GM18511 (cell line): ENCODE measurements around the gene CHRNB1.

ENCODE experiments used
- ATAC-seq: cut with Tn5 transposase; IDR thresholded peaks from one replicate; pipeline ENCODE4 v1.9.1; 2021; ENCODE audit warnings: mild to moderate bottlenecking, moderate library complexity; ENCODE audit not compliant: unreplicated experiment

Gene CHRNB1

DNA sequence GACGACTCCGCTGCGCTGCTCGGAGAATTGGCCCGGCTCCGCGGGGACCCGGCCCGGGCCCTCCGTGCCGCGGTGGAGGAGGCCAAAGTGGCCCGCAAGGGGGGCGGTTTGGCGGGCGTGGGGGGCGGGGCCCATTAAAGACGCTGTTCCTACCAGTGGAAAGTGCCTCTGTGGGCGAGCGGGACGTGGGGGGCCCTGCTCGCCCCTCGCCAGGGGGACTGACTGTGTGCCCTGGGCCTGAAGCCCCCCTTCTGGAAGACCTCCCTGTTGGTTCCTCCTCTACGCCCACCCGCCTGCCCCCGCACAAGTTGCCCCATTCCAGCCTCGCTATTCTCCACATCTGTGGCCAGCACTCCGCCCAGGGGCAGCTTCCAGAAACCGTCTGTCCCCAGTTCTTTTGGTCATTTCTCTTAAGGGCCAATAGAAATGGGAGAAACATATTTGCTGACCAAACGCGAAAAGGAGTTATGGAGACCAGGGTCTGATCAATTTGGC lies 7.4 kb upstream of the CHRNB1 start:
- no peak for ATAC-seq

DNA sequence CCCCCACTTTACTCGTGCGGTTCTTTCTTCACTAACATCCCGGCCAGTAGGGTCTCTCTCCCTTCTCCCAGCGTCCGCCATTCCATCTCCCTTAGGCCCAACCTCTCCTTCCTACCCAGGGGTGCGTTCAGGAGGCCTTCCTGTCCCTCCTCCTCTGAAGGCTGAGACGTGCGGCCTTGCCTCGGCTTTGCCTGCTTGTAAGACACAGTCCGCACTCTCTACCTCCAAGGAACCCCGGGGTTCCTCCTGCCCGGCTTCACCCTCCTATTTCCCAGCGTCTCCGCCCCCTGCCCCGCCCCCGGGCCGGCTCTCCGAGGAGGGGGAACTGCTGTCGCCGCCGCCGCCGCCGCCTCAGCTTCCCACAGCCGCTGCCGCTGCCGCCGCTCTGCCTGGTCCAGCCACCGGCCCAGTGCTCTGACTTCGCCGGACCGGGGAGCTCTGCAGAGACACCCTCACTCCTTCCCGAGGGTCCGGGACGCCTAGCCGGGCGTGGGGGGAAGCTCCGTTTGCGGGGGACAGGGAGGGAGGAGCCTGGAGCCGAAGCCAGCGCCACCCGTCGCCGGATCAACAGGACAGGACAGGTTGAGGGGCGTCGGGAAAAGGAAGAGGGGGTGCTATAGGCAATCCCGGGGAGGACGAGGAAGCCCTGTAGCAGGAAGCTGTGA lies 6.8 kb upstream of the CHRNB1 start:
- ATAC-seq: no peak

DNA sequence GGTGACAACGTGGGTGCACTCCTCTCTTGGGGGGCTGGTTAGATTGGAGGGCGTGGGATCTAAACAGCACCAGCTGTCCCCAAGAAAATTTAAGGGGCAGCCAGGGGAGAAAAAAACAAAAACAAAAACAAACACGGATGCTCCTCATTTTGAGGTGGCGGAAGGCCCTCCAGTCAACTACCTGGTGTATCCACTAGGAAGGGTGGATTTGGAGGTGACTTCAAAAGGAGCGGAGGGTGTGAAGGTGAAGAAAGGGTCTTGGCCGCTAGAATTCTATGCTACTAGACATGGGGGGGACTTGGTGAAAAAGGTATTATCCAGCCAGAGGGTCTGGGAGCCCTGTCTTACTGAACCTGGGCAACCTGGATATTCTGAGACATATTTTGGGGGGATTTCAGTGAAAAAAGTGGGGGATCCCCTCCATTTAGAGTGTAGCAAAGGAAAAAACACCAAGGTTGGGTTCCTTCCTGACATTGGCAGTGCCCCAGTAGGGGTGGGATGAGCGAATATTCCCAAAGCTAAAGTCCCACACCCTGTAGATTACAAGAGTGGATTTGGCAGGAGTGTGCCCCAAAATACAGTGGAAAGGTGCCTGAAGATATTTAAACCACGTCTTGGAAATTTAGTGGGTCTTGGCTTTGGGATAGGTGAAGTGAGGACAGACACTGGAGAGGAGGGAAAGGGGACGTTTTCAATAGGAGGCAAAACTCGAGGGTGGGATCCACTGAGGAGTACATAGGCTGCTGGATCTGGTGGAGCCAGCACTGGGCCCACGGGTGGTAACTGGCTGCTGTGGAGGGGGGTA lies 6.0 kb upstream of the CHRNB1 start:
- ATAC-seq: no peak

DNA sequence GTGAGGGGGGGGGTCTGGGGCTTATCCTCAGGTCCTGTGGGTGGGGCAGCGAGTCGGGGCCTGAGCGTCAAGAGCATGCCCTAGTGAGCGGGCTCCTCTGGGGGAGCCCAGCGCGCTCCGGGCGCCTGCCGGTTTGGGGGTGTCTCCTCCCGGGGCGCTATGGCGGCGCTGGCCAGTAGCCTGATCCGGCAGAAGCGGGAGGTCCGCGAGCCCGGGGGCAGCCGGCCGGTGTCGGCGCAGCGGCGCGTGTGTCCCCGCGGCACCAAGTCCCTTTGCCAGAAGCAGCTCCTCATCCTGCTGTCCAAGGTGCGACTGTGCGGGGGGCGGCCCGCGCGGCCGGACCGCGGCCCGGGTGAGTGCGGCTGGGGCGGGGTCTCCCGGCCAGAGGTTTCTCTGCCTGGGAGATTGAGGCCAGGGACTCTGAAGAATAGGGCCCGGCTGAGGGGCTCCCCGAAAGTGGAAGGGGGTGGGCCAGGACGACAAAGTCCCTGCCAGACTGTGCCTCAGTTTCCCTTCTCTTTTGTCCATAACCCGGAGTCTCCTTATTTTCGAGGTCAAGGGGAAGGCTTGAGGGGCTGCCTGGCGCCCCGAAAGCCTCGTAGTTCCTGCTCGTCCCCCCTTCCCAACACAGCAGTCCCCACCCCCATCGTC lies 5.3 kb upstream of the CHRNB1 start, which contains the start of gene FGF11:
FGF11 (plus strand) TSS at position 51 of the 651 bp plus-strand sequence; CDS start at position 160, 109 bp downstream.
- no peak for ATAC-seq

DNA sequence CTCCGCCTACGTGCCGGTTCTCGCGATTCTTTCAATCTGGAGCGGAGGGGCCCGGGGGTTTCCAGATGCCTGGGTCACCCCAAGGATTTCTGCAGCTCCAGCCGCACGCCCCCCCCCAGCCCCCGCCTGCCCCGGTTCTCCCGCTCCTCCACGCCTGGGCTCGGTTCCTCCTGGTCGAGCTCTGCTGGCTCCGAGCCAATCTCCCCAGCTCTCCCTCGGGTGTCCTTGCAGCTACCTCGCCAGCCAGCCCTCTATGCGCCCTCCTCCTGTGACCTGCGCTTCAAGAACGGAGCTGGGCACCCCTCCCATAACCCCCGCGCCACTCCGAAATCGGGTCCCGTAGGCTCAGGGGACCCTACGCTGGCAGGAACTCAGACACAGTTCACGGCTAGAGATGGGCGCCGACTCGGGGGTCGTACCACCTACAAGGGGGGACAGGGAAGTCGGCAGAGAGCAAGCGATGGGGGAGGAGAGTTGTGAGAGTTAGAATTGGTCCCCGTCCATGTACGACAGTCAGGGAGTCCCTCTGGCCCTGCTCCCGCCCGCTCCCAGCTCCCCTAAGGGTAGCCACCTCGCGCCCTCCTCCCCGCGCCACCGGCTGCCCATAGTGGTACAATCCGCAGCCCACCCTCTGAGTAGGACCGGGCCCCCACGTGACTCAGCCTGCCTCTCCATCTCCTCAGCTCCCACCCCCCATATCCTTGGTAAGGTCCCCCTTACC lies 4.6 kb upstream of the CHRNB1 start:
- no peak for ATAC-seq

DNA sequence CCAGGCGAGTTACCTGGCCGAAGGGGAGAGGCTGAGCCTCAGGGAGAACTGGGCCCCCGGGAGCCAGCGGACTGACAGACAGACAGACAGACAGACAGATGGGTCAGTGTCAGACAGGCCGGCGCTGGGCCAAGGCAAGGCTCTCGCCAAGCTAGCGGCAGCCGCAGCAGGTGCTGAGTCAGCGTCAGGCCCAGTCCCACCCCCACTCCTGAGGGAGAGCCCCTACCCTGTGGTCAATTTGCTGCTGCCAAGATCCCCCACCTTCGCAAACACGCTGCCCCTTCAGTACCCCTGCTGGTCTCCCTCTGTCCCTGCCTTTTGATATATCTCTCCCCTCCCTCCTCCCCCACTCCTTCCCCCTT lies 4.0 kb upstream of the CHRNB1 start:
- no peak for ATAC-seq

DNA sequence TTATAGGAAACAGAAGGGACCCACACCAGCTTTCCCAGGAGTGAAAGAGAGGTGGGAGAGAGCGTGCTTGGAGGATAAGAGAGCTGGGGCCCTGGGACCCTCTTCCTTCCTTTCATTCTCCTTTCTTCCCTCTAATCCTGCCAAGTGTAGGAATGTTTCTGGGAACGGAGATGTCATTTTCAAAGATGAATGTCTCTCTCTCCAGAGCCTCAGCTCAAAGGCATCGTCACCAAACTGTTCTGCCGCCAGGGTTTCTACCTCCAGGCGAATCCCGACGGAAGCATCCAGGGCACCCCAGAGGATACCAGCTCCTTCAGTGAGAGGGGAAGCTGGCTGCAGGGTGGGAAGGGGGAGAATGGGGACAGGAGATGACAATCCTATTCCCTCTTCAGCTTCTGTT lies 3.6 kb upstream of the CHRNB1 start:
- no peak for ATAC-seq

DNA sequence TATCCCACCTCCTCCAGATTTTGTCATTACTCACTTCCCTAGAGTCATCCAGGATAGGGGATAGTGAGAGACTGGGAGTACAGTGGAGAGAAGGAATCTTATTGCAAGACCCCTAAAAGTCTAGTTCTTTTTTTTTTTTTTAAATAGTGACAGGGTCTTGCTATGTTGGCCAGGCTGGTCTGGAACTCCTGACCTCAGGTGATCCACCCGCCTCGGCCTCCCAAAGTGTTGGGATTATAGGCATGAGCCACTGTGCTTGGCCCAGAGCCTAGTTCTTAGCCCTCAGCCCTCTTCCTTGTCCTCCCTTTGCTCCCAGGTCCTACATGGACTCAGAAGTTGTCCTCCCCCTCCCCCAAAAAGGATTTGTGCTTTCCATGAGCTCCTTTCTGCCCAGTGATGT lies 2.7 kb upstream of the CHRNB1 start:
- no peak for ATAC-seq

DNA sequence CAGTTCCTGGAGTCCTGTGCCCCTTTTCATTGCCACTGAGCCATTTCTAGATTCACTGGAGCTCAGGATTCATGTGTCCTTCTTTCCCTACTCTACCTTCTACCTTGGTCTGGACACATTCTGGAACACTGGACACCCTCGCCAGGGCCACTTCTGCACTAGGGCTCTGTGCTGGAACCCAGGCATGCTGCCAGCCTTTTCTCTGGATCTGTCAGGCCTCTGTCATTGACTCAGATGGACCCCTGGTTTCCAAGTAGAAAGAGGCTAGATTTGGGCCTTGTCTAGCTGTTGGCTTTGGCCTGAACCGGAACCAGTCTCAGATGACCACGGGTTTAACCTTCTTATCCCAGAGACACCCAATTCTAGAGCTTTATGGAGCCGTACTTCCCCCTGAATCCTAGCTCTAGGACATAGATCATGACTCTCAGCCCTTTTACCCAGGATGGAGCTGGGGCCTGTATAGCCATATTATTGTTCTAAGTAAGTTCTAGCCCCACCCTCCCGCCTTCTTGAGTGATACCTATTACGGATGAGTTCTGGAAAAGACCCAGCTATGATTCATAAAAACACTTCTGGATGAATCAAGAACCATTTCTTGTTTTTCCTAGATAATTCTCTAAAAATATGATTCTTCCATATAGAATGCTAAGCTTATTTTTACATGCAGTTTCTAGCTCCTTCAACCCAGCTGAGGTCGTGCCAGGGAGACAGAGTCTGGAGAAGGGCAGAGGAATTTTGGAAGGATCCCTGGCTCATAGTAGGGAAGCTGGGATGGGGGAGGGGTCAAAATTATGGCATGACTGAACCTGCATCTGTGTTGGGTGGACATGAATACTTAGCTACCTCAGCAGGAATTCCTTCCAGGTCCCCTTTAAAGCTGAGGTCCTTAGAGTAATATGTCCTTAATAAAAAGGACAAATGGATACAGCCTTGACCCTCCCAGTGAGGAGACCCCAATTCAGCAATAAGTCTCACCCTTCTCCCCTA lies 1.1 kb upstream of the CHRNB1 start:
- no peak for ATAC-seq

DNA sequence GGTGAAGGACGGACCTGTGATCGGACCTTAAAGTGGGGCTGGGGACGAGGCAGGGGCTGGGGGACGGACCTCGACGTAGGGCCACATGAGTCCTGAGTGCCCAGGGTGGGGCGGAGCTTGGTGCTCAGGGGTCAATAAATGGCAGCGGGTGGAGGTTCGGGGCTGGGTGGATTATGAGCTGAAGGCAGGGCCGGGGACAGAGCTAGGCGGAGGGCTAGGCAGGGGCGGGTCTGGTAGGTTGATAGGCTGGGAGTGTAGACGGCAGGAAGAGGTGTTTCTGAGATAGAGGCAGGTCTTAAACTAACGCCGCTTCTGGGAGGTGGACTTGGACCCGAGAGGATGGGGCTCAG lies 733 bp downstream of the CHRNB1 start:
- peak; percentile 31 for ATAC-seq

DNA sequence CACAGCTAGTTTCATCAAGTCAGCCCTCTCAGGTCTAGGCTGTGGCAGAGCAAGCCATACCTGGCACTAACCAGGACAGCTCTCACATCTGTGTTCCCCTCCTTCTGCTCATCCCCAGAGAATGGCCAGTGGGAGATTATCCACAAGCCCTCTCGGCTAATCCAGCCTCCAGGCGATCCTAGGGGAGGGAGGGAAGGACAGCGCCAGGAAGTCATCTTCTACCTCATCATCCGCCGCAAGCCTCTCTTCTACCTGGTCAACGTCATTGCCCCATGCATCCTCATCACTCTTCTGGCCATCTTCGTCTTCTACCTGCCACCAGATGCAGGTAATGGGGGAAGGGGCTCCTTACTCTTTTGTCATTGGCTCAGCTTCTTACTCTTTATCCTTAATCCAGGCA lies 3.6 kb downstream of the CHRNB1 start:
- ATAC-seq: no peak

DNA sequence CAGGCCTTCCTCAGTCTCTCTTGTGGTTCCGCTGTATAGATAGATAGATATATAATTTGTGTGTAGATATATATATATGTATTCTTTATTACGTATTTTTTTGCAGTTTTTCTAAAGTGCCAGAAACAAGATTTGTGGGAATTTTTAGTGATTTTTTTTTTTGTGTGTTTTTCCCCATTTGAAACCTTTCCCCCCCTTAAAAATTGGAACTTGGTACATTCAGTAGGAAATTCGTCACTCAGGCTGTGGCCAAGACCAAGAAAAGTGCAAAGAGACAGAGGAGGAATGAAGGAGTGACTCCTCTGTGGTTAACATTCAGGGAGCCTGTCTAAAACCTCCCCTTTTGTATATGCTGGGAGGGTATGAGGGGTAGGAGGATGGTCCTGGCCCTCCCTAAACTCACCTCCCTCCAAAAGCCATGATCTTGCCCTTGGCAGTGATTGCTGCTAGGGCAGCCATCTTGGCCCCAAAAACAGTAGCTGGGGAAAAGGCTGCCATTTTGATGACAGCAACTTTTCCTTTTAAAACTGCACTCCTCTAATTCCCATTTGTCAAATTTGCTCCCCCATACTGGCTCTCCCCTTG lies 15.2 kb downstream of the CHRNB1 start:
- no peak for ATAC-seq

DNA sequence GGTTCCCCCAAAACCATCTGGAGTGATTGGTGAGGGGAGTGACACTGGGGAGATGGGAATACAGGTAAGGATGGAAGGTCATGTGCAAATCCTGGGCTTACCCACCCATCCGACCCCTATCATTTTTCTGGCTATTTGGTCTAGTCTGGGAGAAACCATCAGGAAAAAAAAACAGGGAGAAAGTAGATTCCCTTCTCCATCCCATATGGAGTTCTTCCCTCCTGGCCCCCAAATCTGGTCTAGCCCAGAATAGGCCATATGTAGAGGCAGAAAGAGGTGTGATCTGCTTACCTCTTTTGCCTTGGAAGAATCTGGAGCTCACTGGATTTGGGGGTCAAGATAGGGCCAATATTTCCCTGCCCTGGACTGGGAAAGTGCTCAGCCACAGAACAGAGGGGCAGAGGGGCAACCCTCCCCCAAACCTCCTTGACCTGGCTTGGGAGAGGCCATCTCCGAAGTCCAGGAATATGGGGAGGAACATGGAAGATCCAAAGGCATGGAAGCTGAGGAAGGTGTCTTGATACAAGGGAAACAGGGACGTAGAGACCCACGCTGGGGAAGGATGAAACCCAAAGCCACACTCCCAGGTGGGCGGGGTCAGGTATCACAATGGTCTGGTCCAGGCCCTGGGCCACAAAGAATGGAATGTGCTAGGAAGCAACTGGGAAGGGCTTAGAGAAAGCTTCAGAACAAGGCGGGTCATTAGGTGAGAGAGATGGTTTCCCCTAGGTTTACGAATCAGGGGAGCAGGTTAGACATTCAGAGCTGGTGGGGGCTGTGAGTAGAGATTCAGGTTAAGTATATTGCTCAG lies 16.2 kb downstream of the CHRNB1 start:
- no peak for ATAC-seq

DNA sequence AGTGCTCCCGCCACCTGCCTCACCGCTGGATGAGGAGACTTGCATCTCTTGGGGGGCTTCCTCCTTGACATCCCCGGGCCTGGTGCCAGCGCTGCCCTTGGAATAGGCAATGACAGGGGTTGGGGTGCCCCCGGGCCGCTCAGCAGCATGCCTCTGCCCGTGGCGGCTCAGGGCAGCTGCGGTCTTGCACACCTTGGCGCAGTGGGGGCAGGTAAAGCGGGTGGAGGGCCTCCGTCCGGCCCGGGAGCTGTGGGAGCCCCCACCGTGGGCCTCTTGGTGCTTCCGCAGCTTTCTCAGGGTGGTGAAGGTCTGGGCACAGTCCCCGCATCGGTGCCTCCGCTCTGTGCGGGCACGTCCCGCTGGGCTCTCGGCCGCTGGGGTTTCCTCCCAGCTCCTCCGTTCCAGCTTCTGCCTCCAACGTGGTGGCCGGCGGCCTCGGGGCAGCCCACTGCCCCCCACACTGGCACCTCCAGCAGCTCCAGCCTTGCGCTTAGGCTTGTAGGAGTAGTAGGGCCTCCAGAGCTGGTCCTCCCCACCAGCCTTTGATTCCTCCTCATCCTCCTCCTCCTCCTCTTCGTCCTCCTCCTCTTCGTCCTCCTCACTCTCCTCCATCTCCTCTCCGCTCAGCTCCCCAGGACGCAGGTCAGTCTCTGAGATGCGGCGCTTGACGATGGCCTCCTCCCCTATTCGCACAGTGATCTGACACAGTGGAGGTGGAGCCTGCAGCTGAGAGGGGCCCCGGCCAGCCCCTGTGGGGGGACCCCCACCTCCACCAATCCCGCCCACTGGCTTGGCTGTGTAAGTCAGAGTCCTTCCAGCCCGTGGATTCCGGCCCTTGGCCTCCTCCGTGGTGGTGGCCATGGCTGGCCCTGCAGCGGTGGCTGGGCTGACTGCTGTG lies 17.9 kb downstream of the CHRNB1 start:
- ATAC-seq: no peak

DNA sequence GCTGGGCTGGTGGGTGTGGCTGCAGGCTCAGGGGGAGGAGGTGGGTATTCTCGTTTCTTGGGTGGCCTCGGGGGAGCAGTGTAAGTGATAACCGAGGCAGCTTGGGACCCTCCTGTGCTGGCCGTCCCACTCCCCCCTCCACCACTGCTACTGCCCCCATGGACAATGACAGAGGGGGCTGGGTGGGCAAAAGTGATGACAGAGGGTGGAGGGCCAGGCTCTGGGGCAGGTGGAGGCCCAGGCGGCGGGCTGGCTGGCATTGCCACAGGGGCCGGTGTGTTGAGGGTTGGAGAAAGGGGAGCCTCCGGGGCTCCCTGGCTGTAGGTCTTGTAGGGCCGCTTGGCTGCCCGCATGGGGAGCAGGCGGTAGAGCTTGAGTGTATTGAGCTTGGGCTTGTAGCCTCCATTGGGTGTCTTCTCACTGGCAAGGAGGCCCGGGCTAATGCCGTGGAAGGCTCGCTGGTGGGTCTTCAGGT lies 18.5 kb downstream of the CHRNB1 start:
- no peak for ATAC-seq

DNA sequence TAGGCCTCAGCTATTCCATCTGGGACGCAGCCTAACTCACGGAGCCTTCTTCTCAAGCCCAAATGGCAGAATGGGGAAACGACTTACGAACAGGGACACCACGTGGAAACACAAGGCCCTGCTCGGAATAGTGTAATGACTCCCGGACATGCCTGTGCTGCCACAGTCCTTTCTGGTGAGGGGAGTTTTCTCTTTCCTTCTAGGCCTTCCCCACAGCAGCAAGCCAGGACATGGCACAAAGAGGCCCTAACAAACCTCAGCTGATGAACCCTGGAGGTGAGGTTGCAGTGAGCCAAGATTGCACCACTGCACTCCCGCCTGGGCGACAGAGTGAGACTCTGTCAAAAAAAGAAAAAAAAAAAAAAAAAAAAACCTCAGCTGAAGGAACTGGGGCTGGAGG lies 19.2 kb downstream of the CHRNB1 start:
- no peak for ATAC-seq

DNA sequence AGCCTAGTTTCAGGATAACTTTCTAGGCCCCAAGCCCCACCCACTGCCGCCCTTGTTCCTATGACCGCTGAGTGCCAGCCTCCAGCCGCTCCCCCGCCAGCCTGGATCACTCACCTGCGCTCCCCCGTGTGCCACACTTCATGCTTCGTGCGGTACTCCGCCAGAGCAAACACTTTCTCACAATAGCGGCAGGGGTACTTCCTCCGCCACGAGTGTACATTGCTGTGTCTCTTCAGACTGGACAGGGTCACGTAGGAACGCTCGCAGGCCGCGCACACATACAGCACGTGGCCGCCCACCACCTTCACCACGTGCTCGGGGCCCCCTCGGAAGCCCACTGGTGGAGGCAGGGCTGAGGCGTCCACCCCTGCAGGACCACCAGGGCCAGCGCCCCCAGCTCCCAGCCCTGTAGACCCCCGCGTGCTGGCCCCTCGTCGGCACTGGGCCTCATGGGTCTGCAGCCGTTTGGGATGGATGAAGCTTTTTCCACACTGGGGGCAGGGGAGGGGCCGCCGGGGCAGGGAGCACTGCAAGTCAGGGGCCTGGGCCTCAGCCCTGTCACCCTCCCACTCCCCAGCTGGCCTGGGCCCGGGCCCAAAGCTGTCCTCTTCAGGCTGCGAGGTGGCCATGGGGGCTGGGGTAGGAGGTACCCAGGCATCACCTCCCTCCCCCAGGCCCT lies 20.9 kb downstream of the CHRNB1 start:
- ATAC-seq: no peak
